NCI-H748 (cell line): Measurements from ENCODE around the gene LIN28B.

Experiments
- DNase-seq: peaks from one replicate; lab custom pipeline; 2025; ENCODE audit not compliant: unreplicated experiment; lab: John Stamatoyannopoulos, UW

Gene LIN28B

GRCh38 chr6:105108631-105109262 is 151.8 kb downstream of the LIN28B start:
- DNase-seq: no peak

- no peak for DNase-seq
Observed at GRCh38 chr6:105109955-105110895, 153.3 kb downstream of the LIN28B start.

DNA sequence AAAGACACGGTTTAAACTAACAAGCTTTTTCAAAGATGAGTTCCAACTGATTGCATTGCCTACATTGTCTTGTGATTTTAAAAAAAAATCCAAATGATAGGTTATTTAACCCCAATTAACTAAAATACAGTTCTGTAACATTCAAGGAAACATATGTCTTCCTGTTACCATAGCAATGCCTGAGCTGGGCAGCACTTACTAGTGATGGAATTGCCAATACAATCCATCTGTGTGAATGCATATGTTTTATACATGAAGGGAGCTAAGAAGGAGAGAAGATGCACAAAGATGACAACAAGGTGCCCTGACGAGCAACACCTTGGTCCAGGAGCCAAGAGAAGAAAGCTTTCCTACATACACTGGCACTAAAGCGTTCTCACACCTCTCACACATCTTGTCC is 154.2 kb downstream of the LIN28B start:
- DNase-seq: no peak

- DNase-seq: no peak
Observed at GRCh38 chr6:105111871-105112270, 155.0 kb downstream of the LIN28B start.

- DNase-seq: no peak
Observed at GRCh38 chr6:105112577-105112976, 155.7 kb downstream of the LIN28B start.

DNA sequence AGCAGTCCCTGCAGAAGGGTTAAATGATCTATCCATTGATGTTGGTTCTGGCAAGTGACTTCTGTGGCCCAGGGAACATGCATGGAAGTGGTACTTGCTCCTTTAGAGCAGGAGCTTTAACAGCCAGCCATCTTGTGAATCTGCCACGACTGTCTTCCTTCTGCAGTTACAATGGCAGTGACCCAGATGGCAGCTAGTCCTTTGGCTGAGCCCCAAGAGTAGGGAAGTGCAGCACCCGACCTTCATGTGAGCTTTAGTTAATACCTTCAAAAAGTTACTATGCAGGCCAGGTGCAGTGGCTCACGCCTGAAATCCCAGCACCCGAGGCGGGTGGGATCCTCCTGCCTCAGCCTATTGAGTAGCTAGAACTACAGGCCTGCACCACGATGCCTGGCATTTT is 156.5 kb downstream of the LIN28B start:
- no peak for DNase-seq

DNA sequence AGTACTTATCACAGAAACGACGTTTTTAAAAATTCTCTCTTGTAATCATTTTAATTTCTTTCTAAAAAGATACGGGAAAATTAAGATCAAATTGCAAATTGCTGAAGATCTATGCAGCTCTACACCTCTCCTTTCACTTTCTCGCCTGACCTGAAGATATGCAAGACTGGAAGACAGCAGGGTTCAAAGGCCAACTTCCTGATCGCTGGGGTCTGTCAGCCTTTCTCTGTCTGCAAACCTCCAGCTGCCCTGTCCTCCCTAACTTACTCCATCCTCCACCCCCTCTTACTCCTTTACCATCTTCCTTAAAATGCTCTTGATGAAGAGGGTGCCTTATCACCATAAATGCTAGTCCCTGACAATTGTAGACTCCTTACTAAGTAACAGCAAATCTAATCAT is 159.2 kb downstream of the LIN28B start:
- DNase-seq: no peak

- no peak for DNase-seq
Observed at GRCh38 chr6:105120570-105120969, 163.7 kb downstream of the LIN28B start.

DNA sequence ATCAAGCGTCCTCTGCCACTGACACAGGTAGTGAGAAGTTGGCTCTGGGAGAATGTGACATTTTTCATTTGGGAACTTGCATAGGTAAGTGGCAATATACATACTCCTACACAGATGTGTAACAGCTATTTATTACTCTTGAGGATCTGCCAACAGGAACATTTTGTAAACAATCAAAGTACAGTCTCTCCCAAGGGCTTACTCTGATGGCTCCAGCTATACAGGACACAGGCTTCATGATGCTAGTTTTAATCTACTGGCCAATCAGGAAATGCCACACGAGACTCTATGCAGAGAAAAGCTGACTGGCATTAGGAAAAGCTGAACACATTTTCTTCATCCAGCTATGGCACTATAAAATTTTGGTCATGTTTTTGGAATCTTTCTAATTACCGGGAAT is 165.1 kb downstream of the LIN28B start:
- no peak for DNase-seq

GRCh38 chr6:105122717-105123116 is 165.8 kb downstream of the LIN28B start:
- DNase-seq: no peak
